Testis (tissue), 2 donors: ENCODE results near the gene PCDHB14.

Source experiments
- POLR2A ChIP-seq: fragments of 450-650 bp; IDR thresholded peaks from one replicate; pipeline ENCODE4 v1.6.1; 2017; ENCODE audit warnings: antibody characterized with exemption, mild to moderate bottlenecking, moderate library complexity
- TF ChIP-seq, protein P1 (sequence below), 3 experiments: fragments of 450-650 bp in 2 of 3; fragments of 200-600 bp in 1 of 3; sonication (generic) in 1 of 3; IDR thresholded peaks; one replicate each; pipeline ENCODE4 v1.5.1; 2016 to 2019; ENCODE audit warnings: antibody characterized with exemption in 3 of 3, mild to moderate bottlenecking in 2 of 3, moderate library complexity in 1 of 3

DNA sequence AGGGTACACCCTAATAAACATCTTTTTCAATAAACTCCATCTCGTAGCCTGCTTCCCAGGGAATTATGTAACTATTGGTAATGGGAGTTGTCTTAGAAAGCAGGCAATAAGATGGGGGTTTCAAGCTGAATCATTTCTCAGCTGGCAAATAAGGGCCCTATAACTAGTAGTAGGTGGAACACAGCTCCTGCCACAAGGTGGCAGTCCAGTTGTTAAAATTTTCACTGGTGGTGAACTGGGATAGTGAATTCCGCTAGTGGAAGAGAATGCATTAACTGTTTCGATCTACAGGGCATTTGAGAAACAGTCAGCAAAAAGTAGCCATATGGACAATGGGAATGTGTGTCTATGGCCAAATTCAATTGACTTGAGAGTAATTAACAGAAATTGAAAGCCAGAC, 49.8 kb downstream of the PCDHB14 start:
- TF ChIP-seq, protein P1, sequence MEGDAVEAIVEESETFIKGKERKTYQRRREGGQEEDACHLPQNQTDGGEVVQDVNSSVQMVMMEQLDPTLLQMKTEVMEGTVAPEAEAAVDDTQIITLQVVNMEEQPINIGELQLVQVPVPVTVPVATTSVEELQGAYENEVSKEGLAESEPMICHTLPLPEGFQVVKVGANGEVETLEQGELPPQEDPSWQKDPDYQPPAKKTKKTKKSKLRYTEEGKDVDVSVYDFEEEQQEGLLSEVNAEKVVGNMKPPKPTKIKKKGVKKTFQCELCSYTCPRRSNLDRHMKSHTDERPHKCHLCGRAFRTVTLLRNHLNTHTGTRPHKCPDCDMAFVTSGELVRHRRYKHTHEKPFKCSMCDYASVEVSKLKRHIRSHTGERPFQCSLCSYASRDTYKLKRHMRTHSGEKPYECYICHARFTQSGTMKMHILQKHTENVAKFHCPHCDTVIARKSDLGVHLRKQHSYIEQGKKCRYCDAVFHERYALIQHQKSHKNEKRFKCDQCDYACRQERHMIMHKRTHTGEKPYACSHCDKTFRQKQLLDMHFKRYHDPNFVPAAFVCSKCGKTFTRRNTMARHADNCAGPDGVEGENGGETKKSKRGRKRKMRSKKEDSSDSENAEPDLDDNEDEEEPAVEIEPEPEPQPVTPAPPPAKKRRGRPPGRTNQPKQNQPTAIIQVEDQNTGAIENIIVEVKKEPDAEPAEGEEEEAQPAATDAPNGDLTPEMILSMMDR (IDR thresholded peaks at IDR 0.05) = peak; percentile 46 to 66 (median 61)
- no peak for TF ChIP-seq POLR2A
